ENCODE measurements around the gene PHLPP1. TPM values are rescaled to one million over a fixed set of nuclear protein-coding genes. Genes with fewer than 3 reads are reported as not detected.

PHLPP1 gene
- total and polyA plus RNA-seq, 9 of the 15 experiments (the other 6 are each of a cell fraction or from before 2014, with no cell fraction given): 0.56 to 9.0 (median 4.5) TPM

DNA sequence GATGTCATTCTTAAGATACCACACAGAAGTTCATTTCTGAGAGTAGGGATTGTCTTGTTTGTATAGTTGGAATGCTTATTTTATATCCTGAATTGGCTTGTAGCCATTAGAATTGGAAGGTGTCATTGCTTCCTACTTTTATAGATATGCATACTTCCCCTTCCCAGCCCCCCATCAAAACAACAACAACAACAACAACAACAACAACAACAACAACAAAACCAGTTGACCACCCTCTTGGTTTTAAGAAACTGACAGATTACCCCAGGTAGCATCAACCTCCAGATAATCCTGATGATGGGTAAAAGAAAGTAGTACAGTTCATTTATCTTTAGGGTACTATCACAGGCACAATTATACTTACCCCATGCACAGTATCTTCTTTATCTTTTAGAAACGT lies 20.0 kb downstream of the PHLPP1 start:
- no TSS peak for BruUV-seq (replicated peaks)
- Histone ChIP-seq H4K20me1 (replicated peaks; ENCODE audit: control insufficient read depth, insufficient read depth, low read length) (no peaks in the 10 kb centered on the region), H3K9me1 (ENCODE audit: control insufficient read depth, insufficient read depth, low read length) (no peaks in the 10 kb centered on the region), H3K9me3 (replicated peaks; ENCODE audit: control insufficient read depth, insufficient read depth, low read depth, low read length) (no peaks in the 10 kb centered on the region; the same call in 1 of the 2 replicates), H3K4me3 (no peak overlapping the region), H3K79me2 (ENCODE audit: control insufficient read depth, insufficient read depth, low read length) (peaks cover 53% of the 10 kb centered on the region), H3K4me2 (ENCODE audit: insufficient read depth, low read length) (no peak overlapping the region), H3K36me3 (ENCODE audit: control insufficient read depth, insufficient read depth, low read length) (no peaks in the 10 kb centered on the region), H3K4me1 (replicated peaks in 1 of 2; ENCODE audit: control insufficient read depth in 2 of 2, insufficient read depth in 2 of 2, low read length in 2 of 2) (peaks cover 0 to 6% of the 10 kb centered on the region in 2 experiments; a peak in 2 of 5 replicates), H2AFZ (ENCODE audit: low read depth, low read length) (no peak overlapping the region), H3K9ac (ENCODE audit: insufficient read depth in 1 of 2, low read depth in 2 of 2, low read length in 2 of 2) (no peak overlapping the region), H3K27ac (ENCODE audit: extremely low read depth, low read depth, low read length) (no peak overlapping the region), H3K27me3 (ENCODE audit: control insufficient read depth in 2 of 2, insufficient read depth in 2 of 2, low read length in 2 of 2) (no peaks in the 10 kb centered on the region)
- POLR2A ChIA-PET: interaction anchor here (0.6 kb wide), 1 partner anchor 75 kb away, joined by 4 read pairs; no protein-coding TSS in a partner anchor
- DNase-seq (ENCODE audit: extremely low read depth in 1 of 4, low spot score in 3 of 4) (no peak), ATAC-seq (no peak), FAIRE-seq (no peak)
- intact Hi-C loops (cut with micrococcal nuclease): no loop called here
- CTCF ChIA-PET (ENCODE audit: low intra/inter-chr PET ratio): no interaction called here
- WGBS (ENCODE audit: insufficient coverage, low coverage, missing lambda C conversion rate): 8% methylated on average over 1 of the region's 1 CpG
- in situ Hi-C loops (cut with MboI): no loop called here
- no peak for TF ChIP-seq FOXJ2 (tag; IDR thresholded peaks at IDR 0.05)
- TF ChIP-seq ZBTB17 (CRISPR knock-in tag; IDR thresholded peaks at IDR 0.05): no peak
- peak; percentile 24; the same call in 1 of the 2 replicates for TF ChIP-seq FOXP1 (CRISPR knock-in tag; IDR thresholded peaks at IDR 0.05)
- TF ChIP-seq, protein P1, sequence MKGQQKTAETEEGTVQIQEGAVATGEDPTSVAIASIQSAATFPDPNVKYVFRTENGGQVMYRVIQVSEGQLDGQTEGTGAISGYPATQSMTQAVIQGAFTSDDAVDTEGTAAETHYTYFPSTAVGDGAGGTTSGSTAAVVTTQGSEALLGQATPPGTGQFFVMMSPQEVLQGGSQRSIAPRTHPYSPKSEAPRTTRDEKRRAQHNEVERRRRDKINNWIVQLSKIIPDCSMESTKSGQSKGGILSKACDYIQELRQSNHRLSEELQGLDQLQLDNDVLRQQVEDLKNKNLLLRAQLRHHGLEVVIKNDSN (CRISPR knock-in tag; IDR thresholded peaks at IDR 0.05): no peak
